Measurements from ENCODE around the gene CAPRIN1. TPM values are rescaled to one million over a fixed set of nuclear protein-coding genes. Genes with fewer than 3 reads are reported as not detected.

CAPRIN1 gene
- total and polyA plus RNA-seq, 2 donors (not counting 3 experiments of a cell fraction or from before 2014, with no cell fraction given), result 138 to 279 TPM

- no TSS peak for BruUV-seq (replicated peaks)
- CTCF ChIA-PET, result interaction anchor here (1.0 to 2.2 kb wide), 3 partner anchors 209 to 343 kb away, joined by 3 to 8 read pairs (median 4); partner anchors contain the start of gene ABTB2
- no peaks in the 10 kb centered on the region for H4K20me1 ChIP-seq (replicated peaks; ENCODE audit: control insufficient read depth, extremely low read depth, insufficient read depth, low read length)
- no peak for TF ChIP-seq GATA2 (IDR thresholded peaks at IDR 0.05; ENCODE audit: insufficient read depth, insufficient read length, low read depth, low read length)
- TF ChIP-seq FOS (IDR thresholded peaks at IDR 0.05; ENCODE audit: borderline replicate concordance, insufficient read depth, low read length), result no peak
- no peak for TF ChIP-seq JUN (IDR thresholded peaks at IDR 0.05; ENCODE audit: borderline replicate concordance, insufficient read depth, insufficient read length, low read depth)
- TF ChIP-seq CTCF (IDR thresholded peaks at IDR 0.05; ENCODE audit: extremely low read depth in 1 of 2, insufficient read depth in 1 of 2, low read depth in 1 of 2, low read length in 2 of 2), result no peak
- TF ChIP-seq POLR2A (IDR thresholded peaks at IDR 0.05; ENCODE audit: low read depth, low read length), result no peak
- TF ChIP-seq MYC (IDR thresholded peaks at IDR 0.05; ENCODE audit: low read depth, low read length), result no peak
- no peak for TF ChIP-seq POLR2AphosphoS5 (IDR thresholded peaks at IDR 0.05; ENCODE audit: insufficient read depth, low read depth, low read length)
- no peak for TF ChIP-seq EZH2 (IDR thresholded peaks at IDR 0.05; ENCODE audit: borderline replicate concordance, low read depth, low read length, severe bottlenecking)
- TF ChIP-seq MAX (IDR thresholded peaks at IDR 0.05; ENCODE audit: insufficient read depth, insufficient read length), result no peak
- no peak overlapping the region for H3K27ac ChIP-seq (ENCODE audit: insufficient read depth, low read depth, low read length)
- DNase-seq (ENCODE audit: low read depth, low spot score), result no peak
- no peak for FAIRE-seq
- H3K4me2 ChIP-seq (ENCODE audit: insufficient read depth, low read length), result no peak overlapping the region
- dilution Hi-C loops (cut with MboI; ENCODE audit: extremely low pct_ligation_motif_present, low sequenced_read_pairs) (no loop called here), intact Hi-C loops (cut with micrococcal nuclease) (no loop called here)
- H3K27me3 ChIP-seq (ENCODE audit: control insufficient read depth in 2 of 2, insufficient read depth in 2 of 2, low read length in 2 of 2), result no peaks in the 10 kb centered on the region
- no peaks in the 10 kb centered on the region for H3K79me2 ChIP-seq (ENCODE audit: control insufficient read depth, insufficient read depth, low read length)
- no peaks in the 10 kb centered on the region for H3K4me1 ChIP-seq (ENCODE audit: control insufficient read depth, extremely low read depth, insufficient read depth, low read length)
- peaks cover 13 to 18% of the 10 kb centered on the region in 2 experiments for H3K36me3 ChIP-seq (ENCODE audit: control insufficient read depth in 2 of 2, extremely low read depth in 1 of 2, insufficient read depth in 2 of 2, low read length in 2 of 2)
- H2AFZ ChIP-seq (ENCODE audit: low read depth, low read length), result no peak overlapping the region
- no peaks in the 10 kb centered on the region for H3K9me3 ChIP-seq (replicated peaks; ENCODE audit: control insufficient read depth, insufficient read depth, low read length)
- H3K9ac ChIP-seq (replicated peaks; ENCODE audit: extremely low read depth, insufficient read depth, low read length), result no peak overlapping the region
- no peak overlapping the region for H3K4me3 ChIP-seq (replicated peaks in 1 of 3; ENCODE audit: insufficient read depth in 1 of 3, low read depth in 1 of 3, low read length in 3 of 3)
- H3K9me1 ChIP-seq (replicated peaks; ENCODE audit: control insufficient read depth, extremely low read depth, insufficient read depth, low read length), result no peaks in the 10 kb centered on the region
- POLR2A ChIA-PET, result no interaction called here
Observed at GRCh38 chr11:34149274-34149673, 97.7 kb downstream of the CAPRIN1 start.
